ENCODE data around the gene LRCH4.

GRCh38 chr7:100620804-100621203, 34.9 kb upstream of the LRCH4 start:
- TF ChIP-seq CTCF (conservative IDR thresholded peaks at IDR 0.05; ENCODE audit: low read length), result no peak
- no peak for TF ChIP-seq EZH2phosphoT487 (IDR thresholded peaks at IDR 0.05; ENCODE audit: borderline replicate concordance)

Measured in Loucy (cell line).